Measurements from ENCODE around the gene JAZF1. TPM values are rescaled to one million over a fixed set of nuclear protein-coding genes. Genes with fewer than 3 reads are reported as not detected.

The JAZF1 gene
- total and polyA plus RNA-seq, 12 donors = 6.9 to 42.3 (median 30.0) TPM

DNA sequence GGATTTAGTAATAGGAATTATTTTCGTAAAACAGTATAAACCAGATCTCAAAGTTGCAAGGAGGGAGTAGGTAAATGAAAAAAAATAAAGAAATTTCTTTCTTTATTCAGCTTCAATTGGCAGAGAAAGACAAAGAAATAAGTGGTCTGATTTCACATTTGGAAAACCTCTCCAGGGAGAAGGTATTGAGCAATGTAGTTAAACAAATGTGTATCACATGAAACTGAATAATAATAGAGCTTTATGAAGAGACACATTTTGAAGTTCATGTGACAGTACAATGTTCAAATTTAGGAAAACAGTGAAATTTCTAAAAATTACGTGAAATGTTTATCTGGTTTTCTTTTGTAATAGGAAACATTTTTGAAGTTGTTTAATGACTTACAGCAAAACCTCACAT lies 377.6 kb downstream of the JAZF1 start:
- TF ChIP-seq, protein P1, sequence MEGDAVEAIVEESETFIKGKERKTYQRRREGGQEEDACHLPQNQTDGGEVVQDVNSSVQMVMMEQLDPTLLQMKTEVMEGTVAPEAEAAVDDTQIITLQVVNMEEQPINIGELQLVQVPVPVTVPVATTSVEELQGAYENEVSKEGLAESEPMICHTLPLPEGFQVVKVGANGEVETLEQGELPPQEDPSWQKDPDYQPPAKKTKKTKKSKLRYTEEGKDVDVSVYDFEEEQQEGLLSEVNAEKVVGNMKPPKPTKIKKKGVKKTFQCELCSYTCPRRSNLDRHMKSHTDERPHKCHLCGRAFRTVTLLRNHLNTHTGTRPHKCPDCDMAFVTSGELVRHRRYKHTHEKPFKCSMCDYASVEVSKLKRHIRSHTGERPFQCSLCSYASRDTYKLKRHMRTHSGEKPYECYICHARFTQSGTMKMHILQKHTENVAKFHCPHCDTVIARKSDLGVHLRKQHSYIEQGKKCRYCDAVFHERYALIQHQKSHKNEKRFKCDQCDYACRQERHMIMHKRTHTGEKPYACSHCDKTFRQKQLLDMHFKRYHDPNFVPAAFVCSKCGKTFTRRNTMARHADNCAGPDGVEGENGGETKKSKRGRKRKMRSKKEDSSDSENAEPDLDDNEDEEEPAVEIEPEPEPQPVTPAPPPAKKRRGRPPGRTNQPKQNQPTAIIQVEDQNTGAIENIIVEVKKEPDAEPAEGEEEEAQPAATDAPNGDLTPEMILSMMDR (IDR thresholded peaks at IDR 0.05) = no peak
- DNase-seq (no peak), ATAC-seq (no peak)
- H3K9me3 ChIP-seq = no peaks in the 10 kb centered on the region
- H3K4me3 ChIP-seq = no peak overlapping the region
- H3K4me1 ChIP-seq = peaks cover 0 to 6% (median 2%) of the 10 kb centered on the region in 9 donors
- no peaks in the 10 kb centered on the region for H3K27me3 ChIP-seq
- peaks cover 0 to 65% (median 7%) of the 10 kb centered on the region in 9 donors for H3K36me3 ChIP-seq
- whole genome bisulfite sequencing, 2 donors = 85 to 88% methylated on average over 2 of the region's 2 CpGs
- H3K27ac ChIP-seq = no peak overlapping the region
- intact Hi-C loops (cut with DNase I) = loop anchor here in 3 of 10 donors (10.0 kb wide), 2 partner anchors 122 to 222 kb away; no protein-coding TSS in a partner anchor

- H3K4me3 ChIP-seq = no peak overlapping the region
- H3K27ac ChIP-seq = no peak overlapping the region
- WGBS, 2 donors = 96 to 98% methylated on average over 2 of the region's 2 CpGs
- H3K27me3 ChIP-seq = no peaks in the 10 kb centered on the region
- H3K9me3 ChIP-seq = no peaks in the 10 kb centered on the region
- peaks cover 0 to 92% (median 30%) of the 10 kb centered on the region in 9 donors for H3K36me3 ChIP-seq
- TF ChIP-seq, protein P1 (IDR thresholded peaks at IDR 0.05) = no peak
- DNase-seq (no peak), ATAC-seq (no peak)
- no peaks in the 10 kb centered on the region for H3K4me1 ChIP-seq
- intact Hi-C loops (cut with DNase I) = loop anchor here in 1 of 10 donors (10.0 kb wide), 1 partner anchor 226 kb away; no protein-coding TSS in a partner anchor
These were observed 381.4 kb downstream of the JAZF1 start for GRCh38 chr7:27799212-27799611.

DNA sequence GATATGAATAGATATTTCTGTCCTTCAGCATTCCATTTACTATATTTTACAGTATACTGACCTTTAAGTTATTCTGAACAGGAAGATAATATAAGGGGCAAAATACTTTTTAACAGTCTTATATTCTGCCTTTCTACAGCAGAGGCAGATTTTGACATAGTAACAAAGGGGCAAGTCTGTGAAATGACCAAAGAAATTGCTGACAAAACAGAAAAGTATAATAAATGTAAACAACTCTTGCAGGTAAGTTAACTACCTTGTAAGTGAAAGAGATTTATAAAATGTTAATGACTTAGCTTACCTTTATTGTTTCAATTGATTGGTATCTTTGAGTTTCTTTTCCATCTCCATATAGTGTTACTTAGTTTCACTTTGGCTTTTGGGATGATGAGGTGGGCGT lies 384.6 kb downstream of the JAZF1 start:
- no peak overlapping the region for H3K27ac ChIP-seq
- no peak overlapping the region for H3K4me3 ChIP-seq
- intact Hi-C loops (cut with DNase I) = loop anchor here in 1 of 10 donors (10.0 kb wide), 1 partner anchor 229 kb away; no protein-coding TSS in a partner anchor
- no peaks in the 10 kb centered on the region for H3K9me3 ChIP-seq
- H3K36me3 ChIP-seq = peaks cover 0 to 96% (median 51%) of the 10 kb centered on the region in 9 donors
- H3K4me1 ChIP-seq = no peaks in the 10 kb centered on the region
- H3K27me3 ChIP-seq = no peaks in the 10 kb centered on the region
- no peak for DNase-seq
- no peak for ATAC-seq
- TF ChIP-seq, protein P1 (IDR thresholded peaks at IDR 0.05) = no peak
- 97 to 99% methylated on average over 1 of the region's 1 CpG for WGBS, 2 donors

GRCh38 chr7:27793780-27794179 lies 386.8 kb downstream of the JAZF1 start:
- H3K9me3 ChIP-seq = no peaks in the 10 kb centered on the region
- ATAC-seq (no peak), DNase-seq (no peak)
- TF ChIP-seq, protein P1 (IDR thresholded peaks at IDR 0.05) = no peak
- intact Hi-C loops (cut with DNase I) = loop anchor here in 1 of 10 donors (10.0 kb wide), 1 partner anchor 231 kb away; no protein-coding TSS in a partner anchor
- no peaks in the 10 kb centered on the region for H3K27me3 ChIP-seq
- no peak overlapping the region for H3K27ac ChIP-seq
- H3K36me3 ChIP-seq = peaks cover 0 to 98% (median 51%) of the 10 kb centered on the region in 9 donors
- no peak overlapping the region for H3K4me3 ChIP-seq
- 81 to 86% methylated on average over 1 of the region's 1 CpG for WGBS, 2 donors
- H3K4me1 ChIP-seq = no peaks in the 10 kb centered on the region
